GOT3 (cell line): ENCODE results near the gene APAF1.

Source experiments
- DNase-seq: peaks from one replicate; lab custom pipeline; 2025; ENCODE audit warnings: mixed read lengths; lab: John Stamatoyannopoulos, UW

The APAF1 gene

GRCh38 chr12:98660521-98660920 is 15.4 kb downstream of the APAF1 start:
- DNase-seq = no peak

- no peak for DNase-seq
Observed at GRCh38 chr12:98669751-98670150, 24.7 kb downstream of the APAF1 start.

GRCh38 chr12:98671459-98671858 is 26.4 kb downstream of the APAF1 start:
- no peak for DNase-seq

- DNase-seq = no peak
Observed at GRCh38 chr12:98674841-98675240, 29.8 kb downstream of the APAF1 start.

- DNase-seq = no peak
Observed at GRCh38 chr12:98678236-98678945, 33.3 kb downstream of the APAF1 start.

GRCh38 chr12:98678946-98679610 is 34.0 kb downstream of the APAF1 start:
- DNase-seq = no peak

GRCh38 chr12:98679611-98680005 is 34.5 kb downstream of the APAF1 start:
- no peak for DNase-seq

- DNase-seq = no peak
Observed at GRCh38 chr12:98684199-98684598, 39.1 kb downstream of the APAF1 start.

- no peak for DNase-seq
Observed at GRCh38 chr12:98686603-98687002, 41.5 kb downstream of the APAF1 start.

GRCh38 chr12:98691351-98691750 is 46.3 kb downstream of the APAF1 start:
- no peak for DNase-seq

- DNase-seq = no peak
Observed at GRCh38 chr12:98696036-98696646, 51.1 kb downstream of the APAF1 start.

- no peak for DNase-seq
Observed at GRCh38 chr12:98697209-98697608, 52.1 kb downstream of the APAF1 start.

GRCh38 chr12:98698603-98699463 is 53.7 kb downstream of the APAF1 start:
- DNase-seq = no peak

- no peak for DNase-seq
Observed at GRCh38 chr12:98699586-98699985, 54.5 kb downstream of the APAF1 start.

- DNase-seq = no peak
Observed at GRCh38 chr12:98701166-98701565, 56.1 kb downstream of the APAF1 start.

GRCh38 chr12:98709022-98709421 is 63.9 kb downstream of the APAF1 start:
- DNase-seq = no peak

GRCh38 chr12:98714426-98714825 is 69.3 kb downstream of the APAF1 start:
- no peak for DNase-seq

GRCh38 chr12:98719515-98720504 is 74.7 kb downstream of the APAF1 start:
- DNase-seq = no peak

- no peak for DNase-seq
Observed at GRCh38 chr12:98721204-98721702, 76.2 kb downstream of the APAF1 start.

GRCh38 chr12:98724384-98725155 is 79.5 kb downstream of the APAF1 start:
- DNase-seq = no peak
